B cell (primary cell): ENCODE results near the gene TBX21. TPM values are rescaled to one million over a fixed set of nuclear protein-coding genes. Genes with fewer than 3 reads are reported as not detected.

Experiments
- ATAC-seq: fragments of 200-7000 bp; cut with Tn5 transposase; one replicate; pipeline ENCODE4 v1.10.0; 2021; ENCODE audit warnings: low read depth, mild to moderate bottlenecking, moderate number of reproducible peaks, moderate library complexity
- CTCF ChIA-PET: fragments of 350-600 bp; sonication (Branson Sonifier 250); formaldehyde crosslinking; loops from one replicate; lab custom pipeline; 2021; ENCODE audit warnings: antibody characterized with exemption, inconsistent platforms; lab: Charles Lee
- POLR2A ChIA-PET: fragments of 350-600 bp; sonication (Branson Sonifier 250); formaldehyde crosslinking; loops from one replicate; lab custom pipeline; 2021; ENCODE audit warnings: antibody characterized with exemption; lab: Charles Lee
- DNase-seq: peaks from one replicate; pipeline ENCODE4 v3.0.0; 2013
- H2AFZ ChIP-seq: 2 replicates; pipeline ENCODE4 v1.6.1; 2012; ENCODE audit warnings: mild to moderate bottlenecking, low read depth, low read length; ENCODE audit not compliant: insufficient read depth, poor library complexity, severe bottlenecking
- H3K27ac ChIP-seq, 2 donors: 1 replicate in 1 of 2; 2 replicates in 1 of 2; pipeline ENCODE4 v1.5.1; 2012 to 2013; ENCODE audit warnings: low read length in 2 of 2, mild to moderate bottlenecking in 2 of 2, moderate library complexity in 1 of 2
- H3K27me3 ChIP-seq, 4 experiments: fragments of 200-600 bp in 1 of 4; sonication (generic) in 1 of 4; replicated peaks in 1 of 4; 1 replicate in 2 of 4; 2 replicates in 2 of 4; pipeline versions ENCODE4 v1.6.1 to v1.7.0; 2013 to 2016; ENCODE audit warnings: low read length in 3 of 4, mild to moderate bottlenecking in 2 of 4, mixed read lengths in 1 of 4, moderate library complexity in 1 of 4; ENCODE audit not compliant: insufficient read depth in 4 of 4, control insufficient read depth in 3 of 4; ENCODE audit errors: control extremely low read depth in 1 of 4
- H3K36me3 ChIP-seq, 2 experiments: replicated peaks in 1 of 2; 1 replicate in 1 of 2; 2 replicates in 1 of 2; pipeline versions ENCODE4 v1.6.1 to v1.7.1; 2013; ENCODE audit warnings: low read length in 1 of 2; ENCODE audit not compliant: insufficient read depth in 2 of 2, control insufficient read depth in 1 of 2; ENCODE audit errors: control extremely low read depth in 1 of 2, extremely low read depth in 1 of 2
- H3K4me1 ChIP-seq, 2 donors: fragments of 200-600 bp in 1 of 2; sonication (generic) in 1 of 2; 1 replicate in 1 of 2; 2 replicates in 1 of 2; pipeline versions ENCODE4 v1.5.1 to v1.6.1; 2013 to 2017; ENCODE audit warnings: low read length in 2 of 2; ENCODE audit not compliant: control insufficient read depth in 2 of 2, insufficient read depth in 2 of 2
- H3K4me2 ChIP-seq: replicated peaks from 2 replicates; pipeline ENCODE3; 2012; ENCODE audit warnings: mild to moderate bottlenecking, low read depth, low read length; ENCODE audit not compliant: poor library complexity, severe bottlenecking
- H3K4me3 ChIP-seq, 5 experiments: fragments of 200-600 bp in 1 of 5; sonication (generic) in 1 of 5; 1 replicate in 3 of 5; 2 replicates in 2 of 5; pipeline versions ENCODE4 v1.5.1 to v1.7.0; 2011 to 2016; ENCODE audit warnings: low read length in 4 of 5, mild to moderate bottlenecking in 4 of 5, low read depth in 2 of 5, control low read depth in 1 of 5, moderate library complexity in 1 of 5; ENCODE audit not compliant: insufficient read depth in 1 of 5; ENCODE audit errors: control extremely low read depth in 1 of 5, extremely low read depth in 1 of 5
- H3K79me2 ChIP-seq: fragments of 200-600 bp; sonication (generic); one replicate; pipeline ENCODE4 v1.6.0; 2016; ENCODE audit warnings: low read length; ENCODE audit not compliant: control insufficient read depth, insufficient read depth
- H3K9ac ChIP-seq: fragments of 200-600 bp; sonication (generic); 2 replicates; pipeline ENCODE4 v1.6.1; 2017; ENCODE audit warnings: mild to moderate bottlenecking, low read length, moderate library complexity
- H3K9me3 ChIP-seq, 3 donors: one replicate each; pipeline versions ENCODE4 v1.6.1 to v1.7.1; 2013; ENCODE audit warnings: low read length in 2 of 3; ENCODE audit not compliant: control insufficient read depth in 2 of 3, insufficient read depth in 1 of 3; ENCODE audit errors: control extremely low read depth in 1 of 3
- H4K20me1 ChIP-seq: 2 replicates; pipeline ENCODE4 v1.6.0; 2012; ENCODE audit warnings: mild to moderate bottlenecking, low read length; ENCODE audit not compliant: insufficient read depth, control insufficient read depth, poor library complexity, severe bottlenecking
- H3K27ac Mint-ChIP-seq: one replicate; pipeline ENCODE4 v1.8.0; 2021; ENCODE audit warnings: mixed read lengths
- H3K27me3 Mint-ChIP-seq: one replicate; pipeline ENCODE4 v1.8.0; 2021; ENCODE audit warnings: mixed read lengths
- H3K4me1 Mint-ChIP-seq: one replicate; pipeline ENCODE4 v1.8.0; 2021; ENCODE audit warnings: mixed read lengths
- H3K4me3 Mint-ChIP-seq: one replicate; pipeline ENCODE4 v1.8.0; 2021; ENCODE audit warnings: mixed read lengths
- H3K9me3 Mint-ChIP-seq: one replicate; pipeline ENCODE4 v1.8.0; 2022; ENCODE audit warnings: mixed read lengths; ENCODE audit not compliant: insufficient read depth
- CTCF ChIP-seq: fragments of 200-600 bp; IDR thresholded peaks from one replicate; pipeline ENCODE4 v1.8.0; 2022; ENCODE audit warnings: antibody characterized with exemption, mild to moderate bottlenecking
- EZH2 ChIP-seq: IDR thresholded peaks from 2 replicates; pipeline ENCODE4 v1.6.1; 2012; ENCODE audit warnings: borderline replicate concordance, low read depth, mild to moderate bottlenecking, moderate library complexity, low read length; ENCODE audit not compliant: insufficient read depth, poor library complexity, severe bottlenecking
- WGBS: methylation state at CpG from one replicate; pipeline ENCODE4 v1.1.5; 2013; ENCODE audit warnings: missing lambda C conversion rate; ENCODE audit not compliant: insufficient coverage; 5-methylcytosine and 5-hydroxymethylcytosine counted together
- intact Hi-C: fragments of 100-400 bp; cut with micrococcal nuclease; formaldehyde crosslinking; loops from one replicate; pipeline ENCODE4 v1.10.0; 2022
- polyA plus RNA-seq: library from polyadenylated mRNA; depleted of rRNA; stranded (reverse); fragments of >200 nt; gene quantifications from 2 replicates; pipeline ENCODE4 v1.2.3, GENCODE V29; 2012
- total RNA-seq, 2 donors: library from RNA; stranded (reverse); fragments of 120-200 nt in 1 of 2; gene quantifications; 1 replicate in 1 of 2; 2 replicates in 1 of 2; pipeline versions ENCODE4 v1.2.3 to v1.2.4, GENCODE V29; 2013 to 2022

TBX21 gene
- total and polyA plus RNA-seq, 2 donors (not counting 1 experiment from before 2014, with no cell fraction given) = 10.8 TPM

- peak overlapping the region; percentile 84 for H3K27ac Mint-ChIP-seq
- H3K27ac ChIP-seq = no peak overlapping the region
- no peaks in the 10 kb centered on the region for H4K20me1 ChIP-seq
- ATAC-seq (no peak), DNase-seq (no peak)
- no peaks in the 10 kb centered on the region for H3K27me3 Mint-ChIP-seq
- H3K4me3 ChIP-seq = peak overlapping the region in 4 of 5 experiments; percentile 38 to 73 (median 58)
- peaks cover 31 to 44% of the 10 kb centered on the region in 2 donors for H3K4me1 ChIP-seq
- H3K9me3 Mint-ChIP-seq = no peaks in the 10 kb centered on the region
- H3K79me2 ChIP-seq = no peaks in the 10 kb centered on the region
- H3K4me1 Mint-ChIP-seq = peaks cover 54% of the 10 kb centered on the region
- H3K4me2 ChIP-seq = peak overlapping the region; percentile 91
- TF ChIP-seq CTCF (no peak), EZH2 (no peak)
- H3K36me3 ChIP-seq = no peaks in the 10 kb centered on the region
- 60% methylated on average over 12 of the region's 12 CpGs for WGBS
- peak overlapping the region; percentile 76 for H3K4me3 Mint-ChIP-seq
- no peaks in the 10 kb centered on the region for H3K9me3 ChIP-seq
- POLR2A ChIA-PET = interaction anchor here (0.7 to 1.5 kb wide), 6 partner anchors 13 to 69 kb away, joined by 3 to 5 read pairs (median 3); partner anchors contain the start of gene TBKBP1
- CTCF ChIA-PET = interaction anchor here (0.6 to 2.7 kb wide), 19 partner anchors 10 to 1763 kb away, joined by 3 to 30 read pairs (median 5); partner anchors contain the start of gene TBKBP1
- peak overlapping the region; percentile 67 for H3K9ac ChIP-seq
- H3K27me3 ChIP-seq = peaks cover 0 to 7% (median 2%) of the 10 kb centered on the region in 4 experiments
- intact Hi-C loops = loop anchor here (1.0 to 2.0 kb wide), 6 partner anchors 10 to 83 kb away; partner anchors contain the start of gene KPNB1
- H2AFZ ChIP-seq = peak overlapping the region; percentile 85
These were observed 513 bp upstream of the TBX21 start for GRCh38 chr17:47732399-47733046.
